DMS 273 (cell line): ENCODE measurements around the gene GOLGA1.
"Not testable (repeated sequence)": the region's sequence is repeated elsewhere in the genome, so short reads cannot be mapped to it uniquely, and the experiment has no call there.

Experiments
- DNase-seq: peaks from one replicate; lab custom pipeline; 2025; ENCODE audit not compliant: unreplicated experiment; lab: John Stamatoyannopoulos, UW

GOLGA1 gene

GRCh38 chr9:124940894-124941678, at the start of gene GOLGA1:
GOLGA1 (minus strand) TSS chr9:124941083; CDS start chr9:124938711, 2,372 bp downstream.
- DNase-seq = peak; percentile 97

GRCh38 chr9:124983698-124984097, 42.8 kb upstream of the GOLGA1 start:
- DNase-seq = no peak

- no peak for DNase-seq
Observed at GRCh38 chr9:124980431-124980830, 39.5 kb upstream of the GOLGA1 start.

- no peak for DNase-seq
Observed at GRCh38 chr9:124975131-124975530, 34.2 kb upstream of the GOLGA1 start.

DNA sequence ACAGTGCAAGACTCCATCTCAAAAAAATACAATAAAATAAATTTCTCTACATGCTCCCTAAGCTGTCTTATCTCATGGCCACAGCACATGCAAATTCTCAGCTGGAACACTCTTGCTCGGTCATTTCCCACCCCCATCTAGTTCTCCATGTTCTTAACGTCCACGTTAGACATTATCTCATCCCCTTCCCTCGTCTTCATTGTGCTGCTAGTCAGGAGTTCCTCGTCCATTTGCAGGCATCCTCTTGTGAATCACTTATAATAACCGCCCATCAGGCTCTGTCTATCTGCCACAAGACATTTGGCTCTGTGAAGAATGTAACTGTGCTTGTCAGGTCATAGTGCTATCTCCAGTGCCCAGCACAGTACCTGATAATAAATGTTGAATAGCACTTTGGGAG, 32.9 kb upstream of the GOLGA1 start:
- no peak for DNase-seq

DNA sequence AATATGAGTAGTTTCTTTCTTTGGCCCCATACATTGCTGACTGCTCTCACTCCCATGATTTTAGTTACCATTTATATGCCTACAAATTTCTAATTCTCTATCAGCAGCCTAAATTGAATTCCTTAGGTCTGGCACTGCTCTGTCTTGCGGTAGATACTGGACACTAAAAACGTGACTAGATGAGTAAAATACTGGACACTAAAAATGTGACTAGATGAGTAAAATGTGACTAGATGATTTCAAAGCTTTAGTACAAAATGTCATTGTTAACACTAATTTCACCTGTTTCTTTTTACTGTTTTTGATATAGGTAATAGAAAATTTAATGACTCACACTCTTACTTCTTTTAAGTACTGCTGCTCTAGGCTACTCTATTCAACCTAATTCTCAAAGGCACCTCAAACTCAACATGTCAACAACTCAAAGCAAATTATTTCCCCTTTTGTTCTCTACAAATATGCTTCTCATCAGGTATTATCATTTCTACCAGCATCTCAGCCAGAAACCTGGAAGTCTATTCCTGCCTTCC, 31.4 kb upstream of the GOLGA1 start:
- DNase-seq = no peak

GRCh38 chr9:124969401-124969800, 28.5 kb upstream of the GOLGA1 start:
- no peak for DNase-seq

GRCh38 chr9:124968238-124968637, 27.4 kb upstream of the GOLGA1 start:
- no peak for DNase-seq

DNA sequence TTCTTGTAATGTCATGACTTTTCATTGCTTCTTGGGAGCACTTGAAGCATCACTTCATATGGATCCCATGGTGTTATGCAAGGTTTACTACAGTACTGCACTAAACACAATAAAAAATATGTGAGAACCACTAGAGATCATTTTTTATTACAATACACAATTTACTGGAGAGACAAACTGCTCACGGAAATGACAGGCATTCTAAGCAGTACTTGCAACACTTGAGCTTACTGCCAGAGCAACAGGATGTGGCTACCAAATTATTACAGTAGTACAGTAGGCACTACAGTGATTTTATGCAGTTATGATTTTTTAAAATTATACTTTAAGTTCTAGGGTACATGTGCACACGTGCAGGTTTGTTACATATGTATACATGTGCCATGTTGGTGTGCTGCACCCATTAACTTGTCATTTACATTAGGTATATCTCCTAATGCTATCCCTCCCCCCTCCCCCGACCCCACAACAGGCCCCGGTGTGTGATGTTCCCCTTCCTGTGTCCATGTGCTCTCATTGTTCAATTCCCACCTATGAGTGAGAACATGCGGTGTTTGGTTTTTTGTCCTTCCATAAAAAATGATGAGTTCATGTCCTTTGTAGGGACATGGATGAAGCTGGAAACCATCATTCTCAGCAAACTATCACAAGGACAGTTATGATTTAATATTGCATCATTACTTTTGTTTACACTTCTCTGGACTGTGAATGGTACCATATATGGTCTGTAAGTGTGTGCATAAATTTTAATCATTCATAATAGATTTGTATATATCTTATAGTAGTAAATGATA, 25.1 kb upstream of the GOLGA1 start:
- DNase-seq = not testable (repeated sequence)

DNA sequence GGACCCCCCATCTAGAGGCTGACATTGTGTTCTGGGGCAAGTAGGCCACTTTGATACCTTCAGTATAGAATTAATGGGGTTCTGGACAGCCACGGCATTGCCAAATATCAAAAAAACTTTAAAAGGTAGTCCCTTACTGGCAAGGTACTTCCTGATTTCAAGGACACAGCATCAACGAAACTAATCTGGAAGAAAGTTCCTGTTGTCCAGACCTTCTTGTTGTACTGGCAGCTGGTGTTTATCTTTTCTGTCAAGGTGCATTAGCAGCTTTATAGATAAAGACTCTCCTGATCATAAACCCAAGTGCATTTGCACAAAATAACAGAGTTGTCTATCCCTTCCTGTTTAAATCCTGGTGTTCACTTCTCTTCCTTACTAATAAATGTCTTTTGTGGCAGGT, 23.7 kb upstream of the GOLGA1 start:
- peak; percentile 43 for DNase-seq

- DNase-seq = peak; percentile 5
Observed at GRCh38 chr9:124964056-124964455, 23.2 kb upstream of the GOLGA1 start.

- no peak for DNase-seq
Observed at GRCh38 chr9:124960409-124960752, 19.5 kb upstream of the GOLGA1 start.

GRCh38 chr9:124959671-124960408, 19.0 kb upstream of the GOLGA1 start:
- DNase-seq = not testable (repeated sequence)

- DNase-seq = no peak
Observed at GRCh38 chr9:124954255-124954654, 13.4 kb upstream of the GOLGA1 start.

DNA sequence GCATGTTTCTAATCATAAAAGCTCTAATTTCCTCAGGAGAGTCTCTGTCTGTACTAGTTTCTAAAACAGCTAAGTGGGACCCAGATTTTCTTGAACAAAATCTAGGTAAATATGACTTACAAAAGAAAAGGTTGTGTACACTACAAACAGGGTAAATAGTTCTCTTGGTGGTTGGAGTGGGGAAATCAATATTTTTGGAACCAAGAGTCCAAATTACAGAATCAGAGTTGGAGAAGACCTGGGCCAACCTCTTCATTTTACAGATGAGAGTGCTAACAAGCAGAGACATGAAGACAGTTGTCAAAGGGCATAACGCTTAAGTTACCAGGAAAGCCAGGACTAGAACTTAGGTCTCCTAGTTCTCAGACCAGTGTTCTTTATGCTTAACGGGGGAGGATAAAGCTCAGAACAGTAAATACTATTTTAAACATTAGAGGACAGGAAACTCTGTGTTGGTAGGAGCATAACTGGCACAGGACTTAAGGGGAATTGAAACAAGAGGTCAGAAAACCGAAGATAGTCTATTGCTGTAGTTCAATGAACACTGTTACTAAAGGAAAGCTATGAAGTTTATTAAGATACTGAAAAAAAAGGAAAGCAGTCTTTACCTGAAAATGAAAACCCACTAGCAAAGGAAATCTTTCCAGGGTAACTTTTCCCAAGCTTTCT, 9.3 kb upstream of the GOLGA1 start:
- DNase-seq = no peak

GRCh38 chr9:124949387-124949786, 8.5 kb upstream of the GOLGA1 start:
- DNase-seq = no peak

GRCh38 chr9:124947727-124948391, 7.0 kb upstream of the GOLGA1 start:
- no peak for DNase-seq

DNA sequence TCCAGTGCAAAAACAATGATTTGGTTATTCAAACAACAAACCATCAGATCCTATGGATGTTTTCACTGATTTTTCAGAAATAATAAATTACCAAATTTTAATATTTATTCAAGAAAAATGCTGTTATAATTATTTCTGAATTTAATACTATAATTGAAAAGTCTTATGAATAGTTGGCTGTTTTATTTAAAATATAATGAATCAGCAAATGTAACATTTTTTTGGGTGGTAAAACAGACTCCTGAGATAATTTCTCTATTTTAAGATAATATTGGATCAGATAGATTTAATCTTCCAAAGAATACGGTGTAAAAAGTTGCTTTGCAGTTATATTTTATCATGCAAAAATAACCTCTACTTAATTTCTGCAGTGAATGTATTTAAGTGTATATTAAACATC, 5.3 kb upstream of the GOLGA1 start:
- DNase-seq = no peak

DNA sequence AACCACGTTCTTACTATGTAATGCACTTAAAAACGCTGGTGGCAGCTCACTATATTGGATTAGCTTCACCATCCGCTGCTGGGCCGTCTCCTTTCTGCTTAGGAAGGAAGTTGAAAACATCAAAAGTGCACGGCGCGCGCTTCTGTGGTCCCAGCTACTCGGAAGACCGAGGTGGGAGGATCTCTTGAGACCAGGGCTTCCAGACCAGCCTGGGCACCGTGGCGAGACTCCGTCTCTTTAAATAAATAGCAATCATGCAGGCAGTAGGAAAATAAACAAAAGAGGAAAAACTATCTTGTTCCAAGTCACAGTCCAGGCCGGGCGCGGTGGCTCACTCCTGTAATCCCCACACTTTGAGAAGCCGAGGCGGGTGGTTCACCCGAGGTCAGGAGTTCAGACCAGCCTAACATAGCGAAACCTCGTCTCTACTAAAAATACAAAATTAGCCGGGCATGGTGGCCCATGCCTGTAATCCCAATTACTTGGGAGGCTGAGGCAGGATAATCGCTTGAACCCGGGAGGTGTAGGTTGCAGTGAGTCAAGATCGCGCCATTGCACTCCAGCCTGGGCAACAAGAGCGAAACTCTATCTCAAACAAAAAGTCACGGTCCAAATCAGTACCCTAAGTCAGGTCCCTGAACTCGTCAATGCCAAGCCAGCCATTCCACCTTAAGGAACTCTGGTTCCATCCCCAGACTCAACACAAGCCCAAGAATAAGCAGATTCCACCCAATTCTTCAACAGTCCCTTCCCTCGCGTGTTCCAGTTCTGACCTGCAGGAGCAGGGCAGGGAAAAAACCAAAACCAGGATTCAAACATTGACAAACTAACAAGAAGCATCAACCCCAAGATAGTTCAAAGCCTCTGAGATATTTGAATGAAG, 1.0 kb upstream of the GOLGA1 start:
- peak; percentile 72 for DNase-seq
